ENCODE data around the gene SYTL2.

SYTL2 gene

DNA sequence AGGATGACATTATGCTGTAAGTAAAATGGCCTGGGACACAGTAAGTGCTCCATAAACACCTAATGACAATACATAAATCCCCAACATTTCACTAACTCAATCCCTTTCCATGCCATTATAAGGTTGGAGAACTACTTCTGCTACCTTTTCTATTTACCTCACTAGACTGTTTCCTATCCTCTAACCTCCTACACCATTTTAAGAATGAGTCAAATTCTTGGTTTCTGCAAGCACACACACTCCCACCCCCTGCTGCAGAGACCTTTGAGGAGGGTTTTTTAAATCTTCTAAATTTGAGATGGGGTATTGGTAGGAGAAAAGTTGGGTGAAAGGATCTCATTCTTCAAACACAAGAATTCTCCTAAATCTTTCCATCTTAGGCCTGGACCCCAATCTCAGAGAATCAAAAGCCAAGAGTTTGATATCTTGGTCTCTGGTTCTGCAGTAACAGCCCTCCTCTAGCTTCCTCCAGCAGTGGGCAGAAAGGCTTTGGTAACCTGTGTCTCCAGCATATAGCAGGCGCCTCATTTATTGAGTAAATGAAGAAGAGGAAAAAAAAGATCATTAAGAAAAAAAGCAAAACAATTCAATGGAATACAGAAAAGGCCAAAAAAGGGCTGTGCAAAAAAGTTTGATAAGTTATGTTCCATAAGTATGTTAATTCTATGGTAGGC lies 42.3 kb downstream of the SYTL2 start:
- no peak overlapping the region for H3K9ac ChIP-seq

DNA sequence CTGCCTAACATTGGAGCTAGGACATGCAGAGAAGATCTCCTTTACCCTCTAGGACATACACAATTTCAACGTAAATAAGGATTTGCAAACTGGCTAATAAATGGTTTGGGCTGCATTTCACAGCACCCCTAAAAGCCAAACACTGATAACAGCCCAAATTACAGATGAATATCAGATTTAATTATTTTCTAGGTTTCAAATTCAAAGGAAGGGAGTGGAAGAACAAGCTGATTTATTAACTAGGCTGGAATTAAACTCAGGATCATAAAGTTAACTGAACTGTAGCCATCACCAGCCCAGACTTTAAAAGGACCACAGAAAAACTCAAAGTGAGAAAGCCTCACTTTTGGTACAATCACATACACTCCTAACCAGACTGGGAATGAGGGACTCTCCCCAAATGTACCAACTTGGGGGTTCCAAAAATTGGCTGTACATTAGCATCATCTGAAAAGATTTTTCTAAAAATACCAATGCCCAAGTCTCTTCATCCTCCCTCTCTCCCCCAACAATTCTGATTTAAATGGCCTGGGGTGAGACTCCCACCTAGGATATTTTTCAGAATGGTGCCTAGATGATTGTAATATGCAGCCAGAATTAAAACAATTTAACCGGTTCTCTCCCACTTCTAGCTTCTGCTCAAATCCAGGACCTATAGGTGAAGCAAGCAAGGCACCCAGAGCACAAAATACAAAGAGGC lies 43.5 kb downstream of the SYTL2 start:
- Histone ChIP-seq H2AFZ (ENCODE audit: low read depth) (no peak overlapping the region), H3K4me2 (no peak overlapping the region), H3K27ac (no peak overlapping the region), H3K27me3 (ENCODE audit: insufficient read depth, low read depth) (no peaks in the 10 kb centered on the region), H3K4me3 (IDR thresholded peaks at IDR 0.05; ENCODE audit: insufficient read depth, low read depth, low read length) (no peak overlapping the region), H3K36me3 (ENCODE audit: insufficient read depth) (no peaks in the 10 kb centered on the region), H3K9ac (no peak overlapping the region), H3K4me1 (ENCODE audit: low read depth, poor library complexity, severe bottlenecking) (no peaks in the 10 kb centered on the region), H4K20me1 (ENCODE audit: insufficient read depth) (no peaks in the 10 kb centered on the region), H3K79me2 (ENCODE audit: insufficient read depth, low read depth) (no peaks in the 10 kb centered on the region)
- TF ChIP-seq, protein P1, sequence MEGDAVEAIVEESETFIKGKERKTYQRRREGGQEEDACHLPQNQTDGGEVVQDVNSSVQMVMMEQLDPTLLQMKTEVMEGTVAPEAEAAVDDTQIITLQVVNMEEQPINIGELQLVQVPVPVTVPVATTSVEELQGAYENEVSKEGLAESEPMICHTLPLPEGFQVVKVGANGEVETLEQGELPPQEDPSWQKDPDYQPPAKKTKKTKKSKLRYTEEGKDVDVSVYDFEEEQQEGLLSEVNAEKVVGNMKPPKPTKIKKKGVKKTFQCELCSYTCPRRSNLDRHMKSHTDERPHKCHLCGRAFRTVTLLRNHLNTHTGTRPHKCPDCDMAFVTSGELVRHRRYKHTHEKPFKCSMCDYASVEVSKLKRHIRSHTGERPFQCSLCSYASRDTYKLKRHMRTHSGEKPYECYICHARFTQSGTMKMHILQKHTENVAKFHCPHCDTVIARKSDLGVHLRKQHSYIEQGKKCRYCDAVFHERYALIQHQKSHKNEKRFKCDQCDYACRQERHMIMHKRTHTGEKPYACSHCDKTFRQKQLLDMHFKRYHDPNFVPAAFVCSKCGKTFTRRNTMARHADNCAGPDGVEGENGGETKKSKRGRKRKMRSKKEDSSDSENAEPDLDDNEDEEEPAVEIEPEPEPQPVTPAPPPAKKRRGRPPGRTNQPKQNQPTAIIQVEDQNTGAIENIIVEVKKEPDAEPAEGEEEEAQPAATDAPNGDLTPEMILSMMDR (conservative IDR thresholded peaks at IDR 0.05; ENCODE audit: low read depth, low read length): no peak

More for the DNA sequence above, 42.3 kb downstream of the SYTL2 start:
- Histone ChIP-seq H3K4me1 (ENCODE audit: low read depth, poor library complexity, severe bottlenecking) (no peaks in the 10 kb centered on the region), H3K4me2 (no peak overlapping the region), H3K36me3 (ENCODE audit: insufficient read depth) (no peaks in the 10 kb centered on the region), H3K79me2 (ENCODE audit: insufficient read depth, low read depth) (no peaks in the 10 kb centered on the region), H3K27me3 (ENCODE audit: insufficient read depth, low read depth) (no peaks in the 10 kb centered on the region), H3K27ac (no peak overlapping the region), H3K4me3 (IDR thresholded peaks at IDR 0.05; ENCODE audit: insufficient read depth, low read depth, low read length) (no peak overlapping the region), H4K20me1 (ENCODE audit: insufficient read depth) (no peaks in the 10 kb centered on the region), H2AFZ (ENCODE audit: low read depth) (no peak overlapping the region)
- TF ChIP-seq, protein P1 (conservative IDR thresholded peaks at IDR 0.05; ENCODE audit: low read depth, low read length): no peak

DNA sequence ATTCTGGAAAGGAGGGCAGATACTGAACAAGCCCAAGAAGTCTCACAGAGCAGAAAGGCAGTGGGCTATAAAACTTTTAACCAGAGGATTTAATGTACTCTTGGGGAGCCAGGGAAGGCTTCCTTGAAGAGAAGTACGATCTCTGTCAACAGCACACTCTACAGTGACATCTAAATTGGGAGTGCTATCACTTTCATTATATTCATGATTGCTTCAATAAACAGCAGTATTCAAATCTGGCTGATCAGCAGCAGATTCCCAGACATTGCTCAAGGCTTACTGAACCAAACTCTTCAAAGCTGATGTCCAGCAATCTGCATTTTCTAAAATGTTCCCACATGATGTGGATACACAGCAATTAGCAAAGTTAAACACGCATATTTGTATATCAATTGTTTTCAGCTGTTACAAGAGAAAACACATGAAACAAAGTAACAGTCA lies 44.2 kb downstream of the SYTL2 start:
- no peak overlapping the region for H3K4me2 ChIP-seq
- no peak overlapping the region for H3K9ac ChIP-seq
- TF ChIP-seq, protein P1 (conservative IDR thresholded peaks at IDR 0.05; ENCODE audit: low read depth, low read length): no peak
- H2AFZ ChIP-seq (ENCODE audit: low read depth): no peak overlapping the region
- no peaks in the 10 kb centered on the region for H3K36me3 ChIP-seq (ENCODE audit: insufficient read depth)
- H3K4me1 ChIP-seq (ENCODE audit: low read depth, poor library complexity, severe bottlenecking): no peaks in the 10 kb centered on the region
- H4K20me1 ChIP-seq (ENCODE audit: insufficient read depth): no peaks in the 10 kb centered on the region
- no peaks in the 10 kb centered on the region for H3K79me2 ChIP-seq (ENCODE audit: insufficient read depth, low read depth)
- no peak overlapping the region for H3K4me3 ChIP-seq (IDR thresholded peaks at IDR 0.05; ENCODE audit: insufficient read depth, low read depth, low read length)
- H3K27ac ChIP-seq: no peak overlapping the region
- H3K27me3 ChIP-seq (ENCODE audit: insufficient read depth, low read depth): no peaks in the 10 kb centered on the region

DNA sequence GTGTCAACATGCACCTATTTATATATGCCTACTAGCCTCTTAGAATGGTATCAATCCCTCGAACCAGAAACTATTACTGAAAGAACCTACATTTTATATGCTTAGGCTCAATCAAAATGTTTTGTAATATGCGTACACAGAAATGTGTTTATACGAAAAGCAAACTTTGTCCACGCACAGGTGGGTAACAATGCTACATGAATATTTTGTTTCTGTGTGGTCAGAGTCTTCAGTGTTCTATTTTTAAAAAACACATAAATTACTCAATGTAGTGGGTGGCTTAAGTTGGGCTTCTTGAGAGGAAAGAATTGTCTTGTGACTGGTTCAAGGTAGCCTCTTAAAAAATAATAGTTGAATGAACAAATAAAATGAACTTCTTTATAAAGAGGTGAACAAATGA lies 46.1 kb downstream of the SYTL2 start:
- Histone ChIP-seq H3K4me1 (ENCODE audit: low read depth, poor library complexity, severe bottlenecking) (no peaks in the 10 kb centered on the region), H3K27me3 (ENCODE audit: insufficient read depth, low read depth) (no peaks in the 10 kb centered on the region), H3K79me2 (ENCODE audit: insufficient read depth, low read depth) (no peaks in the 10 kb centered on the region), H3K4me2 (no peak overlapping the region), H2AFZ (ENCODE audit: low read depth) (no peak overlapping the region), H3K27ac (no peak overlapping the region), H3K4me3 (IDR thresholded peaks at IDR 0.05; ENCODE audit: insufficient read depth, low read depth, low read length) (no peak overlapping the region), H4K20me1 (ENCODE audit: insufficient read depth) (no peaks in the 10 kb centered on the region), H3K36me3 (ENCODE audit: insufficient read depth) (no peaks in the 10 kb centered on the region), H3K9ac (no peak overlapping the region)
- TF ChIP-seq, protein P1 (conservative IDR thresholded peaks at IDR 0.05; ENCODE audit: low read depth, low read length): no peak
